C4-2B (cell line): Measurements from ENCODE around the gene CACNA2D3.

Source experiments
- ZFX ChIP-seq: fragments of 450-650 bp; IDR thresholded peaks from 2 replicates; pipeline ENCODE4 v1.6.1; 2017
- TF ChIP-seq, protein P1 (sequence below): fragments of 450-650 bp; conservative IDR thresholded peaks from 2 replicates; pipeline ENCODE4 v1.5.1; 2017; ENCODE audit warnings: mild to moderate bottlenecking

- TF ChIP-seq, protein P1, sequence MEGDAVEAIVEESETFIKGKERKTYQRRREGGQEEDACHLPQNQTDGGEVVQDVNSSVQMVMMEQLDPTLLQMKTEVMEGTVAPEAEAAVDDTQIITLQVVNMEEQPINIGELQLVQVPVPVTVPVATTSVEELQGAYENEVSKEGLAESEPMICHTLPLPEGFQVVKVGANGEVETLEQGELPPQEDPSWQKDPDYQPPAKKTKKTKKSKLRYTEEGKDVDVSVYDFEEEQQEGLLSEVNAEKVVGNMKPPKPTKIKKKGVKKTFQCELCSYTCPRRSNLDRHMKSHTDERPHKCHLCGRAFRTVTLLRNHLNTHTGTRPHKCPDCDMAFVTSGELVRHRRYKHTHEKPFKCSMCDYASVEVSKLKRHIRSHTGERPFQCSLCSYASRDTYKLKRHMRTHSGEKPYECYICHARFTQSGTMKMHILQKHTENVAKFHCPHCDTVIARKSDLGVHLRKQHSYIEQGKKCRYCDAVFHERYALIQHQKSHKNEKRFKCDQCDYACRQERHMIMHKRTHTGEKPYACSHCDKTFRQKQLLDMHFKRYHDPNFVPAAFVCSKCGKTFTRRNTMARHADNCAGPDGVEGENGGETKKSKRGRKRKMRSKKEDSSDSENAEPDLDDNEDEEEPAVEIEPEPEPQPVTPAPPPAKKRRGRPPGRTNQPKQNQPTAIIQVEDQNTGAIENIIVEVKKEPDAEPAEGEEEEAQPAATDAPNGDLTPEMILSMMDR: no peak
- TF ChIP-seq ZFX: no peak
Measured at GRCh38 chr3:54654776-54655175, 532.4 kb downstream of the CACNA2D3 start.
